K562 (cell line): Measurements from ENCODE around the gene ARID5B. TPM values are rescaled to one million over a fixed set of nuclear protein-coding genes. Genes with fewer than 3 reads are reported as not detected.

Experiments
- ATAC-seq: fragments of 200-7000 bp; cut with Tn5 transposase; 3 replicates; pipeline ENCODE4 v1.9.1; 2020; ENCODE audit warnings: moderate library complexity
- BruUV-seq: library from RNA; stranded (reverse); fragments of 400-500 nt; replicated peaks from 2 replicates; lab custom pipeline; 2021; lab: Mats Ljungman, UMichigan
- CTCF ChIA-PET: fragments of 300-600 bp; formaldehyde crosslinking; extraction: SDS; loops from one replicate; lab custom pipeline; 2021; ENCODE audit warnings: low intra/inter-chr PET ratio; lab: Yijun Ruan, JAX
- POLR2A ChIA-PET: fragments of 300-600, 350-650 bp; sonication (Branson Sonifier 250); formaldehyde crosslinking; extraction: SDS; loops from one replicate; lab custom pipeline; 2021; ENCODE audit warnings: antibody characterized with exemption, inconsistent platforms; lab: Yijun Ruan, JAX
- DNase-seq, 4 experiments: peaks; one replicate each; pipeline versions ENCODE4 v3.0.0 to v3.0.0-alpha.2; 2011 to 2018; ENCODE audit warnings: low spot score in 3 of 4, mixed read lengths in 3 of 4; ENCODE audit errors: extremely low read depth in 1 of 4
- FAIRE-seq: peaks from 2 replicates; lab custom pipeline; 2011; peaks lifted over from hg19 to GRCh38; lab: Jason Lieb, UNC
- H2AFZ ChIP-seq: 2 replicates; pipeline ENCODE4 v1.6.0; 2011; ENCODE audit warnings: low read depth, low read length, control low read depth, inconsistent platforms
- H3K27ac ChIP-seq: fragments of 200-600 bp; 3 replicates; pipeline ENCODE4 v1.8.0; 2011; ENCODE audit warnings: low read depth, mild to moderate bottlenecking, control low read depth, inconsistent platforms, low read length, moderate library complexity, mixed read lengths; ENCODE audit errors: extremely low read depth
- H3K27me3 ChIP-seq, 2 experiments: fragments of 300-600 bp in 1 of 2; 2 replicates in 1 of 2; 3 replicates in 1 of 2; pipeline versions ENCODE4 v1.6.0 to v1.8.0; 2011; ENCODE audit warnings: inconsistent platforms in 2 of 2, low read length in 2 of 2, mild to moderate bottlenecking in 1 of 2, mixed read lengths in 1 of 2, moderate library complexity in 1 of 2; ENCODE audit not compliant: control insufficient read depth in 2 of 2, insufficient read depth in 2 of 2
- H3K36me3 ChIP-seq: fragments of 300-600 bp; 3 replicates; pipeline ENCODE4 v1.8.0; 2011; ENCODE audit warnings: mild to moderate bottlenecking, low read length, inconsistent platforms; ENCODE audit not compliant: control insufficient read depth, insufficient read depth
- H3K4me1 ChIP-seq, 2 experiments: fragments of 200-600 bp in 1 of 2; replicated peaks in 1 of 2; 2 replicates in 1 of 2; 3 replicates in 1 of 2; pipeline versions ENCODE4 v1.5.1 to v1.8.0; 2011; ENCODE audit warnings: inconsistent platforms in 2 of 2, low read length in 2 of 2, mild to moderate bottlenecking in 1 of 2, mixed read lengths in 1 of 2, moderate library complexity in 1 of 2; ENCODE audit not compliant: control insufficient read depth in 2 of 2, insufficient read depth in 2 of 2
- H3K4me2 ChIP-seq: 2 replicates; pipeline ENCODE4 v1.6.1; 2011; ENCODE audit warnings: low read length, control low read depth, inconsistent platforms, mixed read lengths; ENCODE audit not compliant: insufficient read depth
- H3K4me3 ChIP-seq: fragments of 200-600 bp; sonication (generic), shearing (Covaris generic); 2 replicates; pipeline ENCODE4 v1.5.1; 2016; ENCODE audit warnings: control low read depth, inconsistent platforms
- H3K79me2 ChIP-seq: fragments of 200-600 bp; 3 replicates; pipeline ENCODE4 v1.8.0; 2011; ENCODE audit warnings: low read length, inconsistent platforms; ENCODE audit not compliant: control insufficient read depth, insufficient read depth
- H3K9ac ChIP-seq, 2 experiments: 2 replicates each; pipeline versions ENCODE4 v1.6.0 to v1.6.1; 2011; ENCODE audit warnings: low read depth in 2 of 2, low read length in 2 of 2, control low read depth in 1 of 2, inconsistent platforms in 1 of 2, mild to moderate bottlenecking in 1 of 2, mixed read lengths in 1 of 2; ENCODE audit not compliant: insufficient read depth in 1 of 2
- H3K9me1 ChIP-seq: one replicate; pipeline ENCODE4 v1.6.0; 2011; ENCODE audit warnings: inconsistent platforms, mild to moderate bottlenecking, low read length, moderate library complexity; ENCODE audit not compliant: control insufficient read depth, insufficient read depth
- H3K9me3 ChIP-seq: replicated peaks from 2 replicates; pipeline ENCODE4 v1.5.1; 2011; ENCODE audit warnings: low read depth, low read length, inconsistent platforms; ENCODE audit not compliant: control insufficient read depth, insufficient read depth
- H4K20me1 ChIP-seq: replicated peaks from 2 replicates; pipeline ENCODE4 v1.6.1; 2011; ENCODE audit warnings: low read length, inconsistent platforms, mixed read lengths; ENCODE audit not compliant: control insufficient read depth, insufficient read depth
- CC2D1A ChIP-seq: fragments of 450-650 bp; IDR thresholded peaks from 2 replicates; pipeline ENCODE4 v1.6.1; 2017; ENCODE audit warnings: mild to moderate bottlenecking
- COPS2 ChIP-seq: fragments of 450-650 bp; conservative IDR thresholded peaks from 2 replicates; pipeline ENCODE4 v1.6.1; 2016; ENCODE audit warnings: mild to moderate bottlenecking, moderate library complexity
- HIVEP1 ChIP-seq: fragments of 250-450 bp; sonication (Bioruptor Pico); IDR thresholded peaks from 2 replicates; pipeline ENCODE4 v1.4.0; 2020; ENCODE audit warnings: mild to moderate bottlenecking
- HMGN3 ChIP-seq: IDR thresholded peaks from 2 replicates; pipeline ENCODE4 v1.6.1; 2011; ENCODE audit warnings: borderline replicate concordance, low read depth, mild to moderate bottlenecking, mixed read lengths, low read length; ENCODE audit not compliant: insufficient read length; ENCODE audit errors: extremely low read depth
- MBD2 ChIP-seq: sonication (generic); IDR thresholded peaks from 2 replicates; pipeline ENCODE4 v1.6.1; 2016; ENCODE audit warnings: low read depth, borderline replicate concordance
- MTF1 ChIP-seq: fragments of 250-450 bp; sonication (Bioruptor Pico); IDR thresholded peaks from 2 replicates; pipeline ENCODE4 v1.9.0; 2021; ENCODE audit warnings: moderate library complexity, mild to moderate bottlenecking, inconsistent platforms, borderline replicate concordance
- NFRKB ChIP-seq: fragments of 450-650 bp; IDR thresholded peaks from 2 replicates; pipeline ENCODE4 v1.6.1; 2016; ENCODE audit warnings: low read depth
- NR1H2 ChIP-seq: sonication (generic); formaldehyde crosslinking; IDR thresholded peaks from 2 replicates; pipeline ENCODE4 v1.4.0; 2020; ENCODE audit warnings: mild to moderate bottlenecking, missing genetic modification reagents
- SREBF2 ChIP-seq: sonication (generic); formaldehyde crosslinking; IDR thresholded peaks from 2 replicates; pipeline ENCODE4 v1.4.0; 2020; ENCODE audit warnings: mild to moderate bottlenecking, missing genetic modification reagents
- TRIM28 ChIP-seq: fragments of 450-650 bp; IDR thresholded peaks from 2 replicates; pipeline ENCODE4 v1.6.1; 2017
- WGBS: fragments of 100-300 bp; shearing (Covaris generic); methylation state at CpG from one replicate; pipeline ENCODE4 v1.1.6; 2016; ENCODE audit warnings: low coverage, mixed read lengths; ENCODE audit not compliant: insufficient coverage; ENCODE audit errors: missing lambda C conversion rate; 5-methylcytosine and 5-hydroxymethylcytosine counted together
- in situ Hi-C: fragments of 300-500 bp; cut with MboI; formaldehyde crosslinking; loops from 4 replicates; pipeline ENCODE4 v1.15.0; 2018; ENCODE audit warnings: inconsistent platforms, mixed read lengths
- intact Hi-C: fragments of 100-400 bp; cut with micrococcal nuclease; formaldehyde crosslinking; loops from 2 replicates; pipeline ENCODE4 v1.14.2; 2022
- polyA plus RNA-seq, 8 experiments: library from polyadenylated mRNA; depleted of rRNA in 4 of 8; stranded (reverse) in 5 of 8; unstranded in 3 of 8; fragments of >200 nt; fragmentation: Nextera tagmentation in 2 of 8; fragmentation: Illumina TruSeq in 1 of 8; extraction: Ambion mirVana in 2 of 8; extraction: Trizol in 1 of 8; gene quantifications; 2 replicates each; pipeline versions ENCODE4 v1.2.1 to v1.2.3, GENCODE V29; 2011 to 2014; ENCODE audit warnings: inconsistent platforms in 1 of 8, missing spikeins in 1 of 8
- total RNA-seq, 7 experiments: library from RNA; depleted of rRNA in 6 of 7; stranded (reverse); fragments of >200 nt in 6 of 7; fragmentation: Illumina TruSeq in 2 of 7; extraction: Trizol in 2 of 7; gene quantifications; 2 replicates each; pipeline versions ENCODE4 v1.2.1 to v1.2.3, GENCODE V29; 2011 to 2021; ENCODE audit warnings: low replicate concordance in 1 of 7
- TF ChIP-seq, protein P1 (sequence below): sonication (generic); formaldehyde crosslinking; IDR thresholded peaks from 2 replicates; pipeline ENCODE4 v1.8.0; 2022; ENCODE audit warnings: mild to moderate bottlenecking, missing genetic modification reagents
- TF ChIP-seq, protein P2 (sequence below): fragments of 450-650 bp; formaldehyde crosslinking; IDR thresholded peaks from 2 replicates; pipeline ENCODE4 v1.4.0; 2020; ENCODE audit warnings: mild to moderate bottlenecking, moderate library complexity

The ARID5B gene
- total and polyA plus RNA-seq, 9 of the 15 experiments (the other 6 are each of a cell fraction or from before 2014, with no cell fraction given) = 0.48 to 1.6 (median 0.80) TPM

DNA sequence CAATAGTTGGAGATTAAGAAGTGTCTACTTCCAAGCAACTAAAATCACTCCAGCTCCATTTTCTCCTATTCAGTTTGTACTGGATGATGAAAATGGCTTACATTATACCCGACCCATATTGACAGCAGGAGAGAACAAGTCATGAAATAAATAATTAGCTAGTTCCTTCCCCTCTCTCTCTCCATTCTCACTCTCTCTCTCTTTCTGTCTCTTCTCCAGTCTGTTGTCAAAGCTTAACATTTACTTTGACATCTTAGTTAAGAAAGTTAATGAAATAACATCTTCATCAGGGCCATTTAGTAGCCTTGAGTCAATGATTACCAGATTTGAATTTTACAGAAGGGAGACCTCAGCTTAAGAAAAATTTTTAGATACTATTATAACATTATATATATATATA lies 138.5 kb downstream of the ARID5B start:
- Histone ChIP-seq H3K36me3 (no peaks in the 10 kb centered on the region), H3K27me3 (peaks cover 3 to 9% of the 10 kb centered on the region in 2 experiments; a peak in 2 of 5 replicates), H3K9me3 (no peaks in the 10 kb centered on the region), H3K9me1 (no peaks in the 10 kb centered on the region), H3K79me2 (no peaks in the 10 kb centered on the region), H3K4me3 (no peak overlapping the region), H2AFZ (no peak overlapping the region), H3K4me1 (no peaks in the 10 kb centered on the region), H3K9ac (no peak overlapping the region), H3K27ac (no peak overlapping the region), H4K20me1 (no peaks in the 10 kb centered on the region), H3K4me2 (no peak overlapping the region)
- DNase-seq = no peak
- ChIA-PET POLR2A (interaction anchor here (1.9 kb wide), 1 partner anchor 13 kb away, joined by 4 read pairs; no protein-coding TSS in a partner anchor), CTCF (no interaction called here)
- in situ Hi-C loops (loop anchor here (10.0 kb wide), 1 partner anchor 205 kb away; no protein-coding TSS in a partner anchor), intact Hi-C loops (loop anchor here (2.0 kb wide), 1 partner anchor 139 kb away; the partner anchor contains the start of gene ARID5B)
- no peak for FAIRE-seq
- no peak for ATAC-seq
- WGBS = 0% methylated on average over 1 of the region's 1 CpG
- TF ChIP-seq MTF1 (CRISPR knock-in tag) = no peak
- no peak for TF ChIP-seq HIVEP1 (CRISPR knock-in tag)
- no peak for TF ChIP-seq MBD2
- no peak for TF ChIP-seq TRIM28
- TF ChIP-seq, protein P1, sequence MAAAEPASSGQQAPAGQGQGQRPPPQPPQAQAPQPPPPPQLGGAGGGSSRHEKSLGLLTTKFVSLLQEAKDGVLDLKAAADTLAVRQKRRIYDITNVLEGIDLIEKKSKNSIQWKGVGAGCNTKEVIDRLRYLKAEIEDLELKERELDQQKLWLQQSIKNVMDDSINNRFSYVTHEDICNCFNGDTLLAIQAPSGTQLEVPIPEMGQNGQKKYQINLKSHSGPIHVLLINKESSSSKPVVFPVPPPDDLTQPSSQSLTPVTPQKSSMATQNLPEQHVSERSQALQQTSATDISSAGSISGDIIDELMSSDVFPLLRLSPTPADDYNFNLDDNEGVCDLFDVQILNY (CRISPR knock-in tag) = no peak
- TF ChIP-seq CC2D1A = no peak
- TF ChIP-seq NFRKB = no peak
- TF ChIP-seq SREBF2 (CRISPR knock-in tag) = no peak
- no peak for TF ChIP-seq HMGN3
- TF ChIP-seq NR1H2 (CRISPR knock-in tag) = no peak
- TF ChIP-seq, protein P2, sequence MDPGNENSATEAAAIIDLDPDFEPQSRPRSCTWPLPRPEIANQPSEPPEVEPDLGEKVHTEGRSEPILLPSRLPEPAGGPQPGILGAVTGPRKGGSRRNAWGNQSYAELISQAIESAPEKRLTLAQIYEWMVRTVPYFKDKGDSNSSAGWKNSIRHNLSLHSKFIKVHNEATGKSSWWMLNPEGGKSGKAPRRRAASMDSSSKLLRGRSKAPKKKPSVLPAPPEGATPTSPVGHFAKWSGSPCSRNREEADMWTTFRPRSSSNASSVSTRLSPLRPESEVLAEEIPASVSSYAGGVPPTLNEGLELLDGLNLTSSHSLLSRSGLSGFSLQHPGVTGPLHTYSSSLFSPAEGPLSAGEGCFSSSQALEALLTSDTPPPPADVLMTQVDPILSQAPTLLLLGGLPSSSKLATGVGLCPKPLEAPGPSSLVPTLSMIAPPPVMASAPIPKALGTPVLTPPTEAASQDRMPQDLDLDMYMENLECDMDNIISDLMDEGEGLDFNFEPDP = no peak
- TF ChIP-seq COPS2 = no peak
- no TSS peak for BruUV-seq
